ENCODE results near the gene DGCR8.

The DGCR8 gene

GRCh38 chr22:20137671-20138416, 57.8 kb downstream of the DGCR8 start:
- no peak for DNase-seq (ENCODE audit: low read depth in 3 of 3)

DNA sequence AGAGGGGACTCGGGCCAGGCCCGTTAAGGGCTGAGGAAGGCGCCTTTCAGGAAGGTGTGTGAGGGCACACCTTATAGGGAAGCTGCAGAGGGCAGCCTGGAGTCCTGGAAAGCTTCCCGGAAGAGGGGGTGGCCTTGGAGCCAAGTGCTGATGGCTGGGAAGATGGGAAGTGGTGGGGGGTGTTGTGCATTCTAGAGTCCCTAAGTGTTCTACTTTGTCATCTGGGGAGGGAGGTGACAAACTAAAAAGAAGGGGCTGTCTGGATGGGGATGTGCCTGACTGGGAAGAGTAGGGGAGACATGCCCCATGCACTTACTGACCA, 58.3 kb downstream of the DGCR8 start:
- no peak for DNase-seq (ENCODE audit: low read depth in 3 of 3)

DNA sequence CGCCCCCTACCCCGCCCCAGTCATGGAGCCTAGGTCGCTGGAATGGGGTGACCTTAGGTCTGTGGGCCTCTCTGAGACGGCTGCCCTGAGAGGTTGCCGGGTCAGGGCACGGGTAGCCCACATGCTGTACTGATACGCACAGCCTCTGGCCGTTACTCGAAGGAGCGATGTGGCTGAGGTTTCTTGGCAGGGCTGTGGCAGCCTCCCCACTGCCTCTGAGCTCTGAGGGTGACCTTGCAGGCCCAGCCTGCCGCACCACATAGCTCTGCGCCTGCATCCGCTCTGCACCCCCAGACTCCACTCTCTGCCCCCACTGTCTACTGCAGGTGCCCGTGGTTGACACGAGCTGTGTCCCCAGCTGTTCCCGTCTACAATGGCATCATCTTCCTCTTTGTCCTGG, 58.8 kb downstream of the DGCR8 start:
- no peak for DNase-seq (ENCODE audit: low read depth in 3 of 3)

DNA sequence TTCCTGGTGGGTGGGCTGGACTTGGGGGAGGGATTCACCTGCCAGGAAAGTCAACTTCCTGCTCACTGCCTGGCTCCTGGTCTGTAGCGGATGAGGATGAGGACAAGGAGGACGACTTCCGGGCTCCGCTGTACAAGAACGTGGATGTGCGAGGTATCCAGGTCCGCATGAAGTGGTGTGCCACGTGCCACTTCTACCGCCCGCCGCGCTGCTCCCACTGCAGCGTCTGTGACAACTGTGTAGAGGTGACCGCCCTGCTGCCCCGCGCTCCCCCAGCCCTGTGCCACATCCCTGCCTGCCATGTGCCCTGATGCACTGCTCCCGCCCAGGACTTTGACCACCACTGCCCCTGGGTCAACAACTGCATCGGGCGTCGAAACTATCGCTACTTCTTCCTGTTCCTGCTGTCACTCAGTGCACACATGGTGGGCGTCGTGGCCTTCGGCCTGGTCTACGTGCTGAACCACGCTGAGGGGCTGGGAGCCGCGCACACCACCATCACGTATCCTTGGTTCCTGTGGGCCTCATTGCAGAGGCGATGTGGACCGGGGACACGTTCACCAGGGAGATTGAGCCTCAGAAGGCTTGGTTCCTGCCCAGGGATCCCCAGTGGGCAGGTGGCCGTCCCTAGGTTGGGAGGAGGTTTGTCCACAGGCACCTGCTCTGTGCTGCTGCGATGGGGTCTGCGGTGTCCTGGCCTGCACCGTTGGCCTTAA, 59.5 kb downstream of the DGCR8 start:
- DNase-seq (ENCODE audit: low read depth in 3 of 3): no peak

DNA sequence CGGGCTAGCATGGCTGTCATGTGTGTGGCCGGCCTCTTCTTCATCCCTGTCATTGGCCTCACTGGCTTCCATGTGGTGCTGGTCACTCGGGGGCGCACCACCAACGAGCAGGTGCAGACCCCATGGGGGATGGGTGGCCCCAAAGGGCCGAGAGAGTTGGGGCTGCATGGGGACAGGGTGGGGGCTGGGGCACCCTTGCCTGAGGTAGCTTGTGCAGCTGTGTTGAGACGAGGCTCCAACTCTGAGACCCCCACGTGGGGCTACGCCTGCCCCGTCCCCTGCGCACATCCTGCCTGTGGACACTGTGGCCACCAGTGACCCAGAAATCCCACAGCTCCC, 60.0 kb downstream of the DGCR8 start:
- no peak for DNase-seq (ENCODE audit: low read depth in 3 of 3)

GRCh38 chr22:20140521-20140964, 60.5 kb downstream of the DGCR8 start:
- no peak for DNase-seq (ENCODE audit: low read depth in 3 of 3)

DNA sequence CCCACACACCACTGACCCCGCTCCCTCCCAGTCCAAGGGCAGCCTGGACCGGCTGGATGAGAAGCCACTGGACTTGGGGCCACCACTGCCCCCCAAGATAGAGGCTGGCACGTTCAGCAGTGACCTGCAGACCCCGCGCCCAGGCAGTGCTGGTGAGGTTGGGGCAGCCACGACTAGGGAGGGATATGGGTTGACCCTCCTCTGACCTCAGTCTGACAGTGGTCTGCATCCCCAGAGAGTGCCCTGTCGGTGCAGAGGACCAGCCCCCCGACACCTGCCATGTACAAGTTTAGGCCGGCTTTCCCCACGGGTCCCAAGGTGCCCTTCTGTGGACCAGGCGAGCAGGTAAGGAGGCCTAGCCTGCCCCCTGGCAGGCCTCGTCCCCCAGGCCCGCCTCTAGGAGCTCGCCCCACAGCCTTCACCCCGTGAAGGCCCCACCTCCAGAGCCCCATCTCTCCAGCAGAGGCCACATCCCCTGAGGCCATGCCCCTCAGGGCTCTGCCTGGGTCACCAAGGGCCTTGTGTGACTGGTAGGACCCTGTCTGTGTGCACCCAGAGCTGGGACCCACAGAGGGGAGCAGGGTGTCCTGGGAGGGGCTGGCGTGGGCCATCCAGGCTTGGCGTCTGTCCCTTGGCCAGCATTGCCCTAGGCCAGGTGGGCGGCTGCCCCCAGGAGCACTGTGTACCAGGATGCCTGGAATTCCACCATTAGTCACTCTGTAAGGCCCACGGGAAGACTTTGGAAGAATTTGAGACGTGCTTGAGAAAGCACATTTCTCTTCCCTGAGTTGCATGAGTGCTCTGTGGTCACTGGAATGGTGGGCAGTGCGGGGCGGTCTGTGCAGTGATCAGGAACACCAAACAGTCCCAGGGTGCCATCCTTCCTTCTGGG, 61.4 kb downstream of the DGCR8 start:
- no peak for DNase-seq (ENCODE audit: low read depth in 3 of 3)

- DNase-seq (ENCODE audit: low read depth in 3 of 3): no peak
Observed at GRCh38 chr22:20142711-20143621, 62.9 kb downstream of the DGCR8 start.

GRCh38 chr22:20143883-20144665, 64.0 kb downstream of the DGCR8 start:
- DNase-seq (ENCODE audit: low read depth in 3 of 3): no peak

DNA sequence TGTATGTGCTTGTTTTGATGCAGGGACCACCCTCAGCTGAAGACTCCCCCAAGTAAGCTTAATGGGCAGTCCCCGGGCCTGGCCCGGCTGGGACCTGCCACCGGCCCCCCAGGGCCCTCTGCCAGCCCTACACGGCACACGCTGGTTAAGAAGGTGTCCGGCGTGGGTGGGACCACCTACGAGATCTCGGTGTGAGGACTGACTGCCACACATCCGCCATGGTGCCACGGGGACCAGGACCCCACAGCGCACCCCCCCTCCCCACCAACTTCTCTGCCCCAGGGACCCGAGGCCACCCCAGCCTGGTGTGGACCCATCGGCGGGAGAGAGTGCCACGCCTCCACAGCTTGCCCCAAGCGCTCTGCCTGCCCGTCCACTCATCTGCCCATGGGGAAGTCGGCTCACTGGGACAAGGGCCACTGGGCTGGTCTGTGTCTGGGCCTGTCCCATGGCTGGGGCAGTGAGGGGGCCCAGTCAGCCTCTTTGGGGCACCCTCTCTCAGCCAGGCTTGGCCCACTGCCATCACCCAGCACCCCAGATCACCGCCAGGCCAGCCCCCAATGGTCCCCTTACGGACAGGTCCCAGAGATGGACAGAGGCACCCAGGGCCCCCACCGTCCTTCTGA, 65.3 kb downstream of the DGCR8 start:
- DNase-seq (ENCODE audit: low read depth in 3 of 3): no peak

- DNase-seq (ENCODE audit: low read depth in 3 of 3): no peak
Observed at GRCh38 chr22:20145832-20146223, 65.8 kb downstream of the DGCR8 start.

GRCh38 chr22:20146777-20147176, 66.7 kb downstream of the DGCR8 start:
- DNase-seq (ENCODE audit: low read depth in 3 of 3): no peak

DNA sequence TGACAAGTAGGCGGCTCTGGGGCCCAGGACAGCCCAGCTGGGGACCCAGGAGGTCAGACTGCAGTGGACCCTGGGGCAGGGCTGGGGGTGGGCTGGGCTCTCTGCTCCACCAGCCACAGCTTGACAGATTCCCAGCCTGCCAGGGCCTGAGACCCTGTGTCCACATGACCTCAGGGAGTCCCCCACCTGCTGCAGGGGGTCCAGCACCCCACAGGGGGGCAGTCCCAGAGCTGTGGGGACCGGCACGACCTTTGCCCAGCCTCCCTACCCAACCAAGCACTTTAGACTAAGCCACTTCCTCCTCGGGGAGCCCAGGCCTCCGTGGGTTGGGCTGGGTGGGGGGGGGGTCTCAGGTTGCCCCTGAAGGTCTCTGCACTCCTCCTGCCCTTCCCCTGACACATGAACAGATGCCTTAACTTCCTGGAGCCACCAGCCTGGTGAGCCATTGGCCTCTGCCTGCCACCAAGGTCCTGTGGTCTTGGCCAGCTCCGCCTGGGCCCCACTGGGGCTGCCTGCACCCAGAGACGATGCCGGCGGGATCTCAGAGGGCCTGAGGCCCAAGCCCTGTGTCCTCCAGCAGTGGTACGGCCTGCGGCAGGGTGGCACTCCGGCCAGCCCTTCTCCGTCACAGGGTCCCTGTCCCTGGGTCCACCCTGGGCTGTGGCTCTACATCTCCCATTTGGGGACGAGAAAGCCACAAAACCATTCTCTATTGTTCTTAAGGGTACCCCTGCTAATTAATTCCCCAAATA, 67.4 kb downstream of the DGCR8 start:
- DNase-seq (ENCODE audit: low read depth in 3 of 3): no peak

DNA sequence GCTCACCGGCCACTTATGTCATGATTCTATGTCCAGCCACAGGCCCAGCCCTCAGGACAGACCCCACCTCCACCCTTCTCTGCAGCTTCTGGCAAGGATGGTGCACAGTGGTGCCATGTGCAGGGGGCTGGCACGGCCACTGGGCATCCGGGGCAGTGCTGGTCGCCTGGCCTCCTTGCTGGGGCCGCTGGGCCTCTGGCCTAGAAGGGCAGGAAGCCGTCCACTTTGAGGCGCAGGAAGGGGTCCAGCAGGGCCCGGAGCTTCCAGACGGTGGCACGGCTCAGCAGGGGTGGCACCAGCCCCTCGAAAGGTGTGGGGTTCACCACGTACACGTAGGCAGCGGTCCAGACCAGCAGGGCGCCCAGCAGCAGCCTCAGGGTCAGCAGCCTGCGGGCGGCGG, 68.4 kb downstream of the DGCR8 start:
- DNase-seq (ENCODE audit: low read depth in 3 of 3): no peak

DNA sequence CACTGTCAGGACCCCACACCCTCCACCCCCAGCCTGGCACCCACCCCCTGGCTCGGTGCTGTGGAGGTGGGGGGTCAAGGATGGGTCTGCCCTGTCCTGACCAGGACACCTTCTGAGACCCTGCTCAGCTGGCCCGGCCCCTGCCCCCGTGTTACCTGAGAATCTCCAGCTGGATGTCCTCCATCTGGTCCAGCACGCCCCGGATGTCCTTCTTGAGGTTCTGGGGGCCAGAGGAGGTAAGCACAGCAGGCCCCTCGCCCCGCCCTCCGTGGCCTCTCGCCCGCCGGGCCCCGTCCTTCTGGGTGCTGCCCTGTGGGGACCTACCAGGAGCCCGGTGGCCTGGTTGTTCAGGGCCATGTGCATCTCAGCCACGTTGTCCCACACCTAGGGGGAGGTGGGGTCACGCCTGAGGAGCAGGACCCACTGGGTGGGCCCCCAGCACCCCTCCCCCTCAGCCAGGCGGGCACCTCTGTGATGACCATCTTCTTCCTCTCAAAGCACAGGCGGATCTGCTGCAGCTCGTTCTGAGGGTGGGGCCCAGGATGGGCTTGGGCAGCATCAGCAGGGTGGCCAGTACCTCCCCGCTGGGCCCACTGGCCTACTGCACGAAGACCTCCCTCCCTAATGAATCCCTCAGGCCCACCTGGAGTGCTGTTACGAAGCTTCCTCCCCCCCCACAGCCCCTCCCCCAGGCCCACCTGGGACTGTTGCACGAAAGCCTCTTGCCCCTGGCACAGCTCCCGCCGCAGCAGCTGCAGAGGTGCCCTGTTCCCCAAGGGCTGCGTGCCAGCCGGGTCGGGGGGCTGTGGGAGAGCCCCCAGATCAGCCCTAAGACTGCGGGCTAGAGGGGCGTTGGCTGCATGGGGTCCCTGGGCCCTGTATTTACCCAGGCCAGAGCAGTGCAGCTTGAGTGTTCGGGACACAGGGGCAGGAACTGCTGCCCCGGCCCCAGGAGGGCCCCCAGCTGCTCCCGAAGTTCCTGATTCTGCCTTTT, 69.5 kb downstream of the DGCR8 start:
- no peak for DNase-seq (ENCODE audit: low read depth in 3 of 3)

DNA sequence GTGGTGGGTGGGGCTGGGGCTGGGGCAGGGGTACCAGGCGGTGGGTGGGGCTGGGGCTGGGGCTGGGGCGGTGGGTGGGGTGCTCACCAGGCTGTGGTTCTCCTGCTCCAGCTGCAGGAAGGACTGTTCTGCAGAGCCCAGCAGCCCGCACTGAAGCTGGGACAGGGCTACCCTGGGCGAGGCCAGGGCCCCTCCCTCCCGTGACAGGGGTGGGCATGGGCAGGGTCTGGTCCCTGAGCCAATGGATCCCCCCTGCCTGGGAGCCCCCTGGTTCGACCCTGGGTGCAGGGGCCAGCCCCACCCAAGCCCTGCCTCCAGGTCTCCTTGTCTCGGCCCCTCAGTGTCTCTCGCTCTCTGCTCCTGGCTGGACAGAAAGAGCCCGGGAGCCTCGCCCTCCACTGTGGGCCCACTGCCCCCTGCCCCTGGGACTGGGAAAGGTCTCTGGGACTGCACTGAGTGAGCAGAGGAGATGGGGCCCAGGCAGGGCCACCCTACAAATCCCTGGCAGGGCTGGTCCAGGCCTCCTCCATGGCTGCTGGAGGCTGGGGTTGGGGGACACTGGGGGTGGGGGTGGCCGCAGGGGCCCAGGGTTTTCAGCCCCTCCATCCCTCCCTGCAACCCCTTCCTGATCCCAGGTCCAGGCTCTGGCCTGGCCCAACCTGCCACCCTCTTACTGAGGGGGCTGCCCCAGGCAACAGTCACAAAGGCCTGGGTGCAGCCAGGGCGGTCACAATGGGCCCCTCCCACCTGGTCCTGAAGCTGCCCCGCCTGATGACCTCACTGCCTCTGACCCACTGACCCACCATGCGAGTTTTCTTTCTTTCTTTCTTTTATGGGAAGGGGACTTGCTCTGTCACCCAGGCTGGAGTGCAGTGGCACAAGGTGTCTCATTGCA, 70.6 kb downstream of the DGCR8 start, which contains the start of gene CCDC188:
Gene CCDC188, minus strand, starts transcription at position 675 of the 895 bp plus-strand sequence. Its CDS starts 69 bp downstream, at position 606.
- no peak for DNase-seq (ENCODE audit: low read depth in 3 of 3)

DNA sequence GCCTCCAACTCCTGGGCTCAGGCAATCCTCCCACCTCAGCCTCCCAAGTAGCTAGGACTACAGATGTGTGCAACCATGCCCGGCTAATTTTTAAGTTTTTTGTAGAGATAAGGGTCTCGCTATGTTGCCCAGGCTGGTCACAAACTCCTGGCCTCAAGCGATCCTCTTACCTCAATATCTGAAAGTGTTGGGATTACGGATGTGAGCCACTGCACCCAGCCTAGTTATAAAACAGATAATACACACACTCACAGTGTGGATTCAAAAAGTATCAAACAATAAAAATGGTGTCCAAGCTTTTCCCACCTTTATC, 71.2 kb downstream of the DGCR8 start:
- DNase-seq (ENCODE audit: low read depth in 3 of 3): no peak
